Measurements from ENCODE around the gene TEX50. TPM values are rescaled to one million over a fixed set of nuclear protein-coding genes. Genes with fewer than 3 reads are reported as not detected.
A peak's percentile ranks its signal among the peaks of the same experiment; 100 is the strongest.

The TEX50 gene
- total and polyA plus RNA-seq, 2 experiments from 2014 or later = not detected

DNA sequence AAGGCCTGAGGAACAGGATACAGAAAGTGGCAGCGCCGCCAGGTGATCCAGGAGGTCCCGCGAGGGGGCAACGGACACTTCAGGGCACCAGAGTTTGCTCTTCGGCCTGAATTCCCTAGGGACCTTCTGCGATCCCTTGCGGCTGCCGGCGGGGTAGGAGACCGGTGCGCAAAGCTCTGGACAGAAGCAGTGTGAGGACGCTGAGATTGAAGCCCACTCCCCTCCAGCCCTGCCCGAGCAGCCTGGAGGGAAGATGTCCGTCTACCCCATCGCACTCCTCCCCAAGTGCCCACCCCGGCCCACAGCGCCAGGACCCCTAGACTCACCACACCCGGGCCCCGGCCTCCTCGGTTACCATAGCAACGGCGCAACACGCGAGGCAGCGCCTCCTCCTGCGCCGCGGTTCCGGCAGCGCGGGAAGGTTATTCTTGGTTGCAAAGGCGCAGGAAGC lies 34.4 kb downstream of the TEX50 start, which contains the start of gene ANKRD45:
ANKRD45 (minus strand) TSS at position 361 of the 451 bp plus-strand sequence. CDS start 10,433 bp downstream, outside the sequence.
- DNase-seq (ENCODE audit: low spot score) (peak; percentile 95), ATAC-seq (peak; percentile 94)
- Histone ChIP-seq H3K27ac (ENCODE audit: low read depth) (no peak within 1 kb of the TSS), H3K9me2 (ENCODE audit: insufficient read depth) (no peaks in the 10 kb centered on the region), H4K20me1 (replicated peaks; ENCODE audit: insufficient read depth) (no peaks in the 10 kb centered on the region), H3K4me1 (ENCODE audit: insufficient read depth) (peaks cover 10% of the 10 kb centered on the region), H3K36me3 (ENCODE audit: insufficient read depth) (no peaks in the 10 kb centered on the region), H3K4me3 (peak within 1 kb of the TSS; percentile 60), H3K79me2 (replicated peaks; ENCODE audit: insufficient read depth) (no peaks in the 10 kb centered on the region), H3K27me3 (ENCODE audit: insufficient read depth) (no peaks in the 10 kb centered on the region; the same call in 1 of the 2 replicates), H3F3A (replicated peaks; ENCODE audit: low read depth) (no peaks in the 10 kb centered on the region), H3K4me2 (peak within 1 kb of the TSS; percentile 57), H2AFZ (peak within 1 kb of the TSS; percentile 84)
- Mint-ChIP-seq H3K4me3 (peak within 1 kb of the TSS; percentile 82), H3K36me3 (ENCODE audit: low read depth) (no peaks in the 10 kb centered on the region), H3K4me1 (peaks cover 21% of the 10 kb centered on the region), H3K9me3 (no peaks in the 10 kb centered on the region), H3K27ac (peak within 1 kb of the TSS; percentile 90; the same call in 1 of the 2 replicates), H3K27me3 (ENCODE audit: insufficient read depth, low read depth, poor library complexity) (peaks cover 12% of the 10 kb centered on the region)
- TF ChIP-seq, protein P1, sequence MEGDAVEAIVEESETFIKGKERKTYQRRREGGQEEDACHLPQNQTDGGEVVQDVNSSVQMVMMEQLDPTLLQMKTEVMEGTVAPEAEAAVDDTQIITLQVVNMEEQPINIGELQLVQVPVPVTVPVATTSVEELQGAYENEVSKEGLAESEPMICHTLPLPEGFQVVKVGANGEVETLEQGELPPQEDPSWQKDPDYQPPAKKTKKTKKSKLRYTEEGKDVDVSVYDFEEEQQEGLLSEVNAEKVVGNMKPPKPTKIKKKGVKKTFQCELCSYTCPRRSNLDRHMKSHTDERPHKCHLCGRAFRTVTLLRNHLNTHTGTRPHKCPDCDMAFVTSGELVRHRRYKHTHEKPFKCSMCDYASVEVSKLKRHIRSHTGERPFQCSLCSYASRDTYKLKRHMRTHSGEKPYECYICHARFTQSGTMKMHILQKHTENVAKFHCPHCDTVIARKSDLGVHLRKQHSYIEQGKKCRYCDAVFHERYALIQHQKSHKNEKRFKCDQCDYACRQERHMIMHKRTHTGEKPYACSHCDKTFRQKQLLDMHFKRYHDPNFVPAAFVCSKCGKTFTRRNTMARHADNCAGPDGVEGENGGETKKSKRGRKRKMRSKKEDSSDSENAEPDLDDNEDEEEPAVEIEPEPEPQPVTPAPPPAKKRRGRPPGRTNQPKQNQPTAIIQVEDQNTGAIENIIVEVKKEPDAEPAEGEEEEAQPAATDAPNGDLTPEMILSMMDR (conservative IDR thresholded peaks at IDR 0.05; ENCODE audit: low read depth in 2 of 2) = peak in 1 of 2 experiments; percentile 50; a peak in 2 of 4 replicates
- TF ChIP-seq STAT1 (IDR thresholded peaks at IDR 0.05; ENCODE audit: unreplicated experiment) = no peak
- TF ChIP-seq, protein P2, sequence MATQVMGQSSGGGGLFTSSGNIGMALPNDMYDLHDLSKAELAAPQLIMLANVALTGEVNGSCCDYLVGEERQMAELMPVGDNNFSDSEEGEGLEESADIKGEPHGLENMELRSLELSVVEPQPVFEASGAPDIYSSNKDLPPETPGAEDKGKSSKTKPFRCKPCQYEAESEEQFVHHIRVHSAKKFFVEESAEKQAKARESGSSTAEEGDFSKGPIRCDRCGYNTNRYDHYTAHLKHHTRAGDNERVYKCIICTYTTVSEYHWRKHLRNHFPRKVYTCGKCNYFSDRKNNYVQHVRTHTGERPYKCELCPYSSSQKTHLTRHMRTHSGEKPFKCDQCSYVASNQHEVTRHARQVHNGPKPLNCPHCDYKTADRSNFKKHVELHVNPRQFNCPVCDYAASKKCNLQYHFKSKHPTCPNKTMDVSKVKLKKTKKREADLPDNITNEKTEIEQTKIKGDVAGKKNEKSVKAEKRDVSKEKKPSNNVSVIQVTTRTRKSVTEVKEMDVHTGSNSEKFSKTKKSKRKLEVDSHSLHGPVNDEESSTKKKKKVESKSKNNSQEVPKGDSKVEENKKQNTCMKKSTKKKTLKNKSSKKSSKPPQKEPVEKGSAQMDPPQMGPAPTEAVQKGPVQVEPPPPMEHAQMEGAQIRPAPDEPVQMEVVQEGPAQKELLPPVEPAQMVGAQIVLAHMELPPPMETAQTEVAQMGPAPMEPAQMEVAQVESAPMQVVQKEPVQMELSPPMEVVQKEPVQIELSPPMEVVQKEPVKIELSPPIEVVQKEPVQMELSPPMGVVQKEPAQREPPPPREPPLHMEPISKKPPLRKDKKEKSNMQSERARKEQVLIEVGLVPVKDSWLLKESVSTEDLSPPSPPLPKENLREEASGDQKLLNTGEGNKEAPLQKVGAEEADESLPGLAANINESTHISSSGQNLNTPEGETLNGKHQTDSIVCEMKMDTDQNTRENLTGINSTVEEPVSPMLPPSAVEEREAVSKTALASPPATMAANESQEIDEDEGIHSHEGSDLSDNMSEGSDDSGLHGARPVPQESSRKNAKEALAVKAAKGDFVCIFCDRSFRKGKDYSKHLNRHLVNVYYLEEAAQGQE (IDR thresholded peaks at IDR 0.05; ENCODE audit: unreplicated experiment) = no peak
- TF ChIP-seq EZH2phosphoT487 (IDR thresholded peaks at IDR 0.05; ENCODE audit: unreplicated experiment) = no peak
- peak; percentile 51; the same call in 1 of the 2 replicates for TF ChIP-seq POLR2AphosphoS5 (IDR thresholded peaks at IDR 0.05; ENCODE audit: low read depth)
- peak; percentile 49 for TF ChIP-seq JUNB (IDR thresholded peaks at IDR 0.05; ENCODE audit: unreplicated experiment)
- TF ChIP-seq ZNF331 (CRISPR knock-in tag; IDR thresholded peaks at IDR 0.05; ENCODE audit: low read depth) = no peak
- no peak for TF ChIP-seq EZH2 (IDR thresholded peaks at IDR 0.05; ENCODE audit: low read depth, unreplicated experiment)
- no peak for TF ChIP-seq ZNF114 (CRISPR knock-in tag; IDR thresholded peaks at IDR 0.05)
- TF ChIP-seq NANOG (IDR thresholded peaks at IDR 0.05; ENCODE audit: borderline replicate concordance) = no peak
- TF ChIP-seq, protein P3, sequence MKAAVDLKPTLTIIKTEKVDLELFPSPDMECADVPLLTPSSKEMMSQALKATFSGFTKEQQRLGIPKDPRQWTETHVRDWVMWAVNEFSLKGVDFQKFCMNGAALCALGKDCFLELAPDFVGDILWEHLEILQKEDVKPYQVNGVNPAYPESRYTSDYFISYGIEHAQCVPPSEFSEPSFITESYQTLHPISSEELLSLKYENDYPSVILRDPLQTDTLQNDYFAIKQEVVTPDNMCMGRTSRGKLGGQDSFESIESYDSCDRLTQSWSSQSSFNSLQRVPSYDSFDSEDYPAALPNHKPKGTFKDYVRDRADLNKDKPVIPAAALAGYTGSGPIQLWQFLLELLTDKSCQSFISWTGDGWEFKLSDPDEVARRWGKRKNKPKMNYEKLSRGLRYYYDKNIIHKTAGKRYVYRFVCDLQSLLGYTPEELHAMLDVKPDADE (IDR thresholded peaks at IDR 0.05) = no peak
- TF ChIP-seq CREB1 (CRISPR knock-in tag; IDR thresholded peaks at IDR 0.05; ENCODE audit: low read depth) = no peak
- TF ChIP-seq, protein P4, sequence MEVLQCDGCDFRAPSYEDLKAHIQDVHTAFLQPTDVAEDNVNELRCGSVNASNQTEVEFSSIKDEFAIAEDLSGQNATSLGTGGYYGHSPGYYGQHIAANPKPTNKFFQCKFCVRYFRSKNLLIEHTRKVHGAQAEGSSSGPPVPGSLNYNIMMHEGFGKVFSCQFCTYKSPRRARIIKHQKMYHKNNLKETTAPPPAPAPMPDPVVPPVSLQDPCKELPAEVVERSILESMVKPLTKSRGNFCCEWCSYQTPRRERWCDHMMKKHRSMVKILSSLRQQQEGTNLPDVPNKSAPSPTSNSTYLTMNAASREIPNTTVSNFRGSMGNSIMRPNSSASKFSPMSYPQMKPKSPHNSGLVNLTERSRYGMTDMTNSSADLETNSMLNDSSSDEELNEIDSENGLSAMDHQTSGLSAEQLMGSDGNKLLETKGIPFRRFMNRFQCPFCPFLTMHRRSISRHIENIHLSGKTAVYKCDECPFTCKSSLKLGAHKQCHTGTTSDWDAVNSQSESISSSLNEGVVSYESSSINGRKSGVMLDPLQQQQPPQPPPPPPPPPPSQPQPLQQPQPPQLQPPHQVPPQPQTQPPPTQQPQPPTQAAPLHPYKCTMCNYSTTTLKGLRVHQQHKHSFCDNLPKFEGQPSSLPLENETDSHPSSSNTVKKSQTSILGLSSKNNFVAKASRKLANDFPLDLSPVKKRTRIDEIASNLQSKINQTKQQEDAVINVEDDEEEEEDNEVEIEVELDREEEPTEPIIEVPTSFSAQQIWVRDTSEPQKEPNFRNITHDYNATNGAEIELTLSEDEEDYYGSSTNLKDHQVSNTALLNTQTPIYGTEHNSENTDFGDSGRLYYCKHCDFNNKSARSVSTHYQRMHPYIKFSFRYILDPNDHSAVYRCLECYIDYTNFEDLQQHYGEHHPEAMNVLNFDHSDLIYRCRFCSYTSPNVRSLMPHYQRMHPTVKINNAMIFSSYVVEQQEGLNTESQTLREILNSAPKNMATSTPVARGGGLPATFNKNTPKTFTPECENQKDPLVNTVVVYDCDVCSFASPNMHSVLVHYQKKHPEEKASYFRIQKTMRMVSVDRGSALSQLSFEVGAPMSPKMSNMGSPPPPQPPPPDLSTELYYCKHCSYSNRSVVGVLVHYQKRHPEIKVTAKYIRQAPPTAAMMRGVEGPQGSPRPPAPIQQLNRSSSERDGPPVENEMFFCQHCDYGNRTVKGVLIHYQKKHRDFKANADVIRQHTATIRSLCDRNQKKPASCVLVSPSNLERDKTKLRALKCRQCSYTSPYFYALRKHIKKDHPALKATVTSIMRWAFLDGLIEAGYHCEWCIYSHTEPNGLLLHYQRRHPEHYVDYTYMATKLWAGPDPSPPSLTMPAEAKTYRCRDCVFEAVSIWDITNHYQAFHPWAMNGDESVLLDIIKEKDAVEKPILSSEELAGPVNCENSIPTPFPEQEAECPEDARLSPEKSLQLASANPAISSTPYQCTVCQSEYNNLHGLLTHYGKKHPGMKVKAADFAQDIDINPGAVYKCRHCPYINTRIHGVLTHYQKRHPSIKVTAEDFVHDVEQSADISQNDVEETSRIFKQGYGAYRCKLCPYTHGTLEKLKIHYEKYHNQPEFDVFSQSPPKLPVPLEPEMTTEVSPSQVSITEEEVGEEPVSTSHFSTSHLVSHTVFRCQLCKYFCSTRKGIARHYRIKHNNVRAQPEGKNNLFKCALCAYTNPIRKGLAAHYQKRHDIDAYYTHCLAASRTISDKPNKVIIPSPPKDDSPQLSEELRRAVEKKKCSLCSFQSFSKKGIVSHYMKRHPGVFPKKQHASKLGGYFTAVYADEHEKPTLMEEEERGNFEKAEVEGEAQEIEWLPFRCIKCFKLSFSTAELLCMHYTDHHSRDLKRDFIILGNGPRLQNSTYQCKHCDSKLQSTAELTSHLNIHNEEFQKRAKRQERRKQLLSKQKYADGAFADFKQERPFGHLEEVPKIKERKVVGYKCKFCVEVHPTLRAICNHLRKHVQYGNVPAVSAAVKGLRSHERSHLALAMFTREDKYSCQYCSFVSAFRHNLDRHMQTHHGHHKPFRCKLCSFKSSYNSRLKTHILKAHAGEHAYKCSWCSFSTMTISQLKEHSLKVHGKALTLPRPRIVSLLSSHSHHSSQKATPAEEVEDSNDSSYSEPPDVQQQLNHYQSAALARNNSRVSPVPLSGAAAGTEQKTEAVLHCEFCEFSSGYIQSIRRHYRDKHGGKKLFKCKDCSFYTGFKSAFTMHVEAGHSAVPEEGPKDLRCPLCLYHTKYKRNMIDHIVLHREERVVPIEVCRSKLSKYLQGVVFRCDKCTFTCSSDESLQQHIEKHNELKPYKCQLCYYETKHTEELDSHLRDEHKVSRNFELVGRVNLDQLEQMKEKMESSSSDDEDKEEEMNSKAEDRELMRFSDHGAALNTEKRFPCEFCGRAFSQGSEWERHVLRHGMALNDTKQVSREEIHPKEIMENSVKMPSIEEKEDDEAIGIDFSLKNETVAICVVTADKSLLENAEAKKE (CRISPR knock-in tag; IDR thresholded peaks at IDR 0.05) = no peak
